ENCODE measurements around the gene TBX10. TPM values are rescaled to one million over a fixed set of nuclear protein-coding genes. Genes with fewer than 3 reads are reported as not detected.

Gene TBX10
- total and polyA plus RNA-seq, 2 donors (not counting 3 experiments of a cell fraction or from before 2014, with no cell fraction given): not detected

GRCh38 chr11:67611704-67612587, 27.6 kb downstream of the TBX10 start:
- Histone ChIP-seq H3K4me3 (replicated peaks in 1 of 3; ENCODE audit: insufficient read depth in 1 of 3, low read depth in 1 of 3, low read length in 3 of 3) (no peak overlapping the region), H3K9me3 (replicated peaks; ENCODE audit: control insufficient read depth, insufficient read depth, low read length) (no peaks in the 10 kb centered on the region), H2AFZ (ENCODE audit: low read depth, low read length) (no peak overlapping the region), H4K20me1 (replicated peaks; ENCODE audit: control insufficient read depth, extremely low read depth, insufficient read depth, low read length) (no peaks in the 10 kb centered on the region), H3K9me1 (replicated peaks; ENCODE audit: control insufficient read depth, extremely low read depth, insufficient read depth, low read length) (no peaks in the 10 kb centered on the region), H3K36me3 (ENCODE audit: control insufficient read depth in 2 of 2, extremely low read depth in 1 of 2, insufficient read depth in 2 of 2, low read length in 2 of 2) (peaks cover 3 to 22% of the 10 kb centered on the region in 2 experiments), H3K79me2 (ENCODE audit: control insufficient read depth, insufficient read depth, low read length) (peaks cover 10% of the 10 kb centered on the region), H3K27ac (ENCODE audit: insufficient read depth, low read depth, low read length) (no peak overlapping the region), H3K4me2 (ENCODE audit: insufficient read depth, low read length) (no peak overlapping the region), H3K4me1 (ENCODE audit: control insufficient read depth, extremely low read depth, insufficient read depth, low read length) (peaks cover 6% of the 10 kb centered on the region), H3K27me3 (ENCODE audit: control insufficient read depth in 2 of 2, insufficient read depth in 2 of 2, low read length in 2 of 2) (peaks cover 6 to 13% of the 10 kb centered on the region in 2 experiments), H3K9ac (replicated peaks; ENCODE audit: extremely low read depth, insufficient read depth, low read length) (no peak overlapping the region)
- TF ChIP-seq, protein P1, sequence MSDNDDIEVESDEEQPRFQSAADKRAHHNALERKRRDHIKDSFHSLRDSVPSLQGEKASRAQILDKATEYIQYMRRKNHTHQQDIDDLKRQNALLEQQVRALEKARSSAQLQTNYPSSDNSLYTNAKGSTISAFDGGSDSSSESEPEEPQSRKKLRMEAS (IDR thresholded peaks at IDR 0.05; ENCODE audit: insufficient read depth, insufficient read length): no peak
- TF ChIP-seq CTCF (IDR thresholded peaks at IDR 0.05; ENCODE audit: extremely low read depth in 1 of 2, insufficient read depth in 1 of 2, low read depth in 1 of 2, low read length in 2 of 2): no peak
- TF ChIP-seq JUN (IDR thresholded peaks at IDR 0.05; ENCODE audit: borderline replicate concordance, insufficient read depth, insufficient read length, low read depth): no peak
- TF ChIP-seq MYC (IDR thresholded peaks at IDR 0.05; ENCODE audit: low read depth, low read length): no peak
- TF ChIP-seq EZH2 (IDR thresholded peaks at IDR 0.05; ENCODE audit: borderline replicate concordance, low read depth, low read length, severe bottlenecking): no peak
- no peak for TF ChIP-seq POLR2AphosphoS5 (IDR thresholded peaks at IDR 0.05; ENCODE audit: insufficient read depth, low read depth, low read length)
- FAIRE-seq (no peak), DNase-seq (ENCODE audit: low read depth, low spot score) (no peak)
- ChIA-PET POLR2A (no interaction called here), CTCF (interaction anchor here (6.8 kb wide), 1 partner anchor 17 kb away, joined by 98 read pairs; the partner anchor contains the start of gene NUDT8)
- intact Hi-C loops (cut with micrococcal nuclease): no loop called here
- no TSS peak for BruUV-seq (replicated peaks)
- dilution Hi-C loops (cut with MboI; ENCODE audit: extremely low pct_ligation_motif_present, low sequenced_read_pairs): no loop called here
